Activated T-helper 2 cell treated with anti-CD3 and anti-CD28 coated beads, Interferon-gamma antibody, Interleukin-2, Interleukin-4, amounts not matched to agents 10 μg/mL and 5 μg/mL and 100 μg/mL, durations not matched to agents 14 hours and 24 hours and 36 hours (primary cell): ENCODE results near the gene ZNF827. TPM values are rescaled to one million over a fixed set of nuclear protein-coding genes. Genes with fewer than 3 reads are reported as not detected.

ENCODE experiments used
- DNase-seq: peaks from one replicate; pipeline ENCODE4 v3.0.0; 2021; ENCODE audit warnings: low spot score
- H3K27ac Mint-ChIP-seq: one replicate; pipeline ENCODE4 v1.8.0; 2021; ENCODE audit warnings: mixed read lengths
- H3K27me3 Mint-ChIP-seq: one replicate; pipeline ENCODE4 v1.8.0; 2021; ENCODE audit warnings: low read depth, mixed read lengths
- H3K36me3 Mint-ChIP-seq: one replicate; pipeline ENCODE4 v1.8.0; 2021; ENCODE audit warnings: low read depth, mixed read lengths
- H3K4me1 Mint-ChIP-seq: one replicate; pipeline ENCODE4 v1.8.0; 2021; ENCODE audit warnings: low read depth, mixed read lengths
- H3K4me3 Mint-ChIP-seq: one replicate; pipeline ENCODE4 v1.8.0; 2021; ENCODE audit warnings: low read depth, mild to moderate bottlenecking, moderate library complexity, mixed read lengths
- H3K9me3 Mint-ChIP-seq: one replicate; pipeline ENCODE4 v1.8.0; 2021; ENCODE audit warnings: mixed read lengths
- intact Hi-C: fragments of 100-400 bp; cut with micrococcal nuclease; formaldehyde crosslinking; loops from one replicate; pipeline ENCODE4 v1.15.1; 2023
- total RNA-seq: library from RNA; stranded (reverse); gene quantifications from 2 replicates; pipeline ENCODE4 v1.2.3, GENCODE V29; 2022

Gene ZNF827
- total RNA-seq, 1 donor from 2014 or later, result 41.3 TPM

- no peak overlapping the region for H3K4me3 Mint-ChIP-seq
- H3K27me3 Mint-ChIP-seq, result no peaks in the 10 kb centered on the region
- peaks cover 82% of the 10 kb centered on the region for H3K36me3 Mint-ChIP-seq
- no peak overlapping the region for H3K27ac Mint-ChIP-seq
- no peak for DNase-seq
- intact Hi-C loops, result no loop called here
- peaks cover 35% of the 10 kb centered on the region for H3K4me1 Mint-ChIP-seq
- no peaks in the 10 kb centered on the region for H3K9me3 Mint-ChIP-seq
These were observed 114.9 kb downstream of the ZNF827 start for GRCh38 chr4:145823743-145824142.

DNA sequence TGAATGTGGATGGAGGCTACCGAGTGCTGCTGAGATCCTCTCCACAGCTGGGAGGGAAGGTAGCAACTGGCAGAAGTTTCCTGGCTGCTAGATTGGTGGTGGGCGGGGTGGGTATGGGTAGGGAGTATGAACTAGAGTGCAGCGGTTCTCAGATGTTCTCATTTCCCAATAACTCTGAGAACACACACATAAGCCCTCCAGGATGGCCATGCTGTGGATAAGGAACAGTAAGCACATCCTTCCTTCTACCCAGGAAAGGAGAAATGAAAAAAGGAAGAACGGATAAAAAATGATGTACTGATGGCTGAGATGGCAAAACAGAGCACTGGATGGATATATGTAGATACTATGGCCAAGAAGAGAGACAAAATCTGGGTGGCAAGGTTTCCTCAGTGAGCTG is 116.0 kb downstream of the ZNF827 start:
- intact Hi-C loops, result no loop called here
- DNase-seq, result no peak
- Mint-ChIP-seq H3K27me3 (no peaks in the 10 kb centered on the region), H3K36me3 (peaks cover 86% of the 10 kb centered on the region), H3K4me3 (no peak overlapping the region), H3K4me1 (peaks cover 26% of the 10 kb centered on the region), H3K27ac (no peak overlapping the region), H3K9me3 (no peaks in the 10 kb centered on the region)

GRCh38 chr4:145822181-145822580 is 116.4 kb downstream of the ZNF827 start:
- intact Hi-C loops, result no loop called here
- Mint-ChIP-seq H3K4me1 (peaks cover 30% of the 10 kb centered on the region), H3K27me3 (no peaks in the 10 kb centered on the region), H3K27ac (no peak overlapping the region), H3K9me3 (peaks cover 3% of the 10 kb centered on the region), H3K36me3 (peaks cover 86% of the 10 kb centered on the region), H3K4me3 (no peak overlapping the region)
- no peak for DNase-seq

DNA sequence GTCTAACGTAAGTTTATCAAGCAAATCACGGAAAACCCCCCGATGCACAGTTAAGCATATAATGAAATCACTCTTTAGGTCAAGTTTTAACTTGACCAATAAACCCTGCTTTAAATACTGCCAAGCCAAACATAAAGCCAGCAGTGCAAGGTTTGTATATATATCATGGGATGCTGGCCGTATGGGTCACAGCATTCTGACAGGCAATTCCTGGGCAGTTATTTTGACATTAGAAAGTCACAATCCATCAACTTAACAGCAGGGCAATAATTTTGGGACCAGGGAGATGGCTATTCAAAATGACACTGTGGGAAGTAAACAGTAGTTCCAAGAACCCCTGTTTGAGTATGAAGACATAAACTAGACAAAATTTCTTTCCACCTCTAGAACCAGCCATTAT is 116.9 kb downstream of the ZNF827 start:
- peaks cover 4% of the 10 kb centered on the region for H3K9me3 Mint-ChIP-seq
- no peak overlapping the region for H3K27ac Mint-ChIP-seq
- H3K4me3 Mint-ChIP-seq, result no peak overlapping the region
- no peaks in the 10 kb centered on the region for H3K27me3 Mint-ChIP-seq
- peaks cover 86% of the 10 kb centered on the region for H3K36me3 Mint-ChIP-seq
- intact Hi-C loops, result no loop called here
- peaks cover 34% of the 10 kb centered on the region for H3K4me1 Mint-ChIP-seq
- no peak for DNase-seq

- no peak overlapping the region for H3K4me3 Mint-ChIP-seq
- intact Hi-C loops, result no loop called here
- peaks cover 4% of the 10 kb centered on the region for H3K9me3 Mint-ChIP-seq
- peaks cover 91% of the 10 kb centered on the region for H3K36me3 Mint-ChIP-seq
- H3K4me1 Mint-ChIP-seq, result peaks cover 47% of the 10 kb centered on the region
- DNase-seq, result no peak
- no peaks in the 10 kb centered on the region for H3K27me3 Mint-ChIP-seq
- no peak overlapping the region for H3K27ac Mint-ChIP-seq
These were observed 118.2 kb downstream of the ZNF827 start for GRCh38 chr4:145820407-145820806.

GRCh38 chr4:145819853-145820181 is 118.8 kb downstream of the ZNF827 start:
- H3K27ac Mint-ChIP-seq, result no peak overlapping the region
- peaks cover 53% of the 10 kb centered on the region for H3K4me1 Mint-ChIP-seq
- intact Hi-C loops, result loop anchor here (10.0 kb wide), 1 partner anchor 515 kb away; no protein-coding TSS in a partner anchor
- H3K4me3 Mint-ChIP-seq, result no peak overlapping the region
- DNase-seq, result no peak
- H3K36me3 Mint-ChIP-seq, result peaks cover 91% of the 10 kb centered on the region
- no peaks in the 10 kb centered on the region for H3K27me3 Mint-ChIP-seq
- H3K9me3 Mint-ChIP-seq, result peaks cover 4% of the 10 kb centered on the region

- peaks cover 52% of the 10 kb centered on the region for H3K4me1 Mint-ChIP-seq
- H3K27me3 Mint-ChIP-seq, result no peaks in the 10 kb centered on the region
- intact Hi-C loops, result loop anchor here (10.0 kb wide), 1 partner anchor 514 kb away; no protein-coding TSS in a partner anchor
- H3K27ac Mint-ChIP-seq, result no peak overlapping the region
- peaks cover 4% of the 10 kb centered on the region for H3K9me3 Mint-ChIP-seq
- peaks cover 90% of the 10 kb centered on the region for H3K36me3 Mint-ChIP-seq
- H3K4me3 Mint-ChIP-seq, result no peak overlapping the region
- DNase-seq, result no peak
These were observed 119.3 kb downstream of the ZNF827 start for GRCh38 chr4:145819101-145819852.

DNA sequence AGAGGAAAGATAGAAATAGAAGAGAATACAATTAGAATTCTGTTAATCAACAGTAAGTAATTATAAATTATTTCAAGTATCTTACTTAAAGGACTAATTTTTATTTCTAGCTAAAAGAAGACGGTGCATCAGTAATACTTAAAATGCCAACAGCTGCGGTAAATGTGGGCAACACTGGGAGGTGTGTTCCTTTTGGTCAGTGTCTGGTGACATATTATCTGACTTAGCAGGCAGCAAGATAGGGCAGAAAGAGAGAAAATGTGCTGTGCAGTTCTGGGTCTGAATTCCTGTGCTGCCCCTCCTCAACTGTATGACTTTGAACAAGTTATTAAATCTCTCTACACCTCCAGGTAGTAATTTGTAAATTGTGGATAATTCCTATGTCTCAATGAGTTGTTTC is 120.6 kb downstream of the ZNF827 start:
- Mint-ChIP-seq H3K36me3 (peaks cover 89% of the 10 kb centered on the region), H3K27me3 (no peaks in the 10 kb centered on the region), H3K4me1 (peaks cover 47% of the 10 kb centered on the region), H3K27ac (no peak overlapping the region), H3K4me3 (no peak overlapping the region), H3K9me3 (peaks cover 4% of the 10 kb centered on the region)
- no peak for DNase-seq
- intact Hi-C loops, result loop anchor here (10.0 kb wide), 1 partner anchor 513 kb away; no protein-coding TSS in a partner anchor

DNA sequence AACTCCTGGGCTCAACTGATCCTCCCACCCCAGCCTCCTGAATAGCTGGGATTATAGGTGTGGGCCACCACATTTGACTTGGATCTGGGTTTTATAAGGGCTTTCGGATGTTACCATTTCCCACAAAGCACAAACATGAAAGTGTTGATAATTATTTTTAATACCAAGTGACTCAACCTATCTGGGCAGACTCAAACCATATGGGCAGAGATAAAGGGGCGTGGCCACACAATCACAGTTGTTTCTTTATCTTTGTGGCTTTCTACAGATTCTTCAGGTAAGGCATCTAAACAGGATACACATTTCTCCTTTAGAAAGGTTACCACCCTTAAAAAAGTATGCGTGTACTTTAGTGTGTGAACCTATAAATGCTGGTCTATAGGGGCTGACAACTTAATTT is 122.5 kb downstream of the ZNF827 start:
- peaks cover 91% of the 10 kb centered on the region for H3K36me3 Mint-ChIP-seq
- DNase-seq, result no peak
- H3K27me3 Mint-ChIP-seq, result no peaks in the 10 kb centered on the region
- peaks cover 45% of the 10 kb centered on the region for H3K4me1 Mint-ChIP-seq
- H3K27ac Mint-ChIP-seq, result peak overlapping the region; percentile 92
- H3K9me3 Mint-ChIP-seq, result peaks cover 4% of the 10 kb centered on the region
- intact Hi-C loops, result loop anchor here (10.0 kb wide), 1 partner anchor 511 kb away; no protein-coding TSS in a partner anchor
- no peak overlapping the region for H3K4me3 Mint-ChIP-seq

- Mint-ChIP-seq H3K27me3 (no peaks in the 10 kb centered on the region), H3K27ac (peak overlapping the region; percentile 92), H3K9me3 (peaks cover 5% of the 10 kb centered on the region), H3K4me3 (peak overlapping the region; percentile 26), H3K4me1 (peaks cover 46% of the 10 kb centered on the region), H3K36me3 (peaks cover 92% of the 10 kb centered on the region)
- DNase-seq, result no peak
- intact Hi-C loops, result loop anchor here (1.0 to 10.0 kb wide), 2 partner anchors 14 to 511 kb away; no protein-coding TSS in a partner anchor
These were observed 123.0 kb downstream of the ZNF827 start for GRCh38 chr4:145815626-145816025.

DNA sequence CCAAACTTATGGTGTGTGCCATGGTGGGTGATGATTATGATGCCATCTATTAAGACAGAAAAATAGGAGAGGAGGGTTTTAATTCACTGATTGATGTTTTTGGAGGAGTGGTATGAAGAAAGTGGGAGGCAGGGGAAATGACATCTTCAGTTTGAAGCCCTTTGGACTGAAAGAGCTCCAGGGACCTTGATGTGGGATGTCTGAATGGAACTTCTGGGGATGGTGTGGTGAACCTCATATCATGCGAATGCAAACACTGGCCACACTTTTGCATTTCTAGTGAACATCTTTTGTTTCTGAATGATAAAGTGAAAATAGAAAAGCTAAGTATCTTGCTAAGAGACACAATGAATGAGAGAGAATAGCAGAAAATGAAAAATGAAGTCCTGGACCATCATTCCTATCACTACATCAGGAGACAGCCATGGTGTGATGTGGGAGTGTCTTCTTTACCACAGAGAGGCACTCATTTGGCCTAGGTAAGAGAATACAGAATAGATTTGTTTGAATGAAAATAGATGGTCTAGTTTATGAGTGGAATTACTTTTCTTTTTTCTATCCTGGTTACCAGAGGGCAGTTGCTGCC is 123.5 kb downstream of the ZNF827 start:
- Mint-ChIP-seq H3K9me3 (peaks cover 10% of the 10 kb centered on the region), H3K4me1 (peaks cover 50% of the 10 kb centered on the region), H3K27ac (peak overlapping the region; percentile 92), H3K27me3 (no peaks in the 10 kb centered on the region), H3K36me3 (peaks cover 92% of the 10 kb centered on the region), H3K4me3 (peak overlapping the region; percentile 26)
- DNase-seq, result no peak
- intact Hi-C loops, result loop anchor here (1.0 to 10.0 kb wide), 2 partner anchors 14 to 510 kb away; no protein-coding TSS in a partner anchor

- Mint-ChIP-seq H3K27ac (peak overlapping the region; percentile 92), H3K4me1 (peaks cover 56% of the 10 kb centered on the region), H3K27me3 (no peaks in the 10 kb centered on the region), H3K4me3 (no peak overlapping the region), H3K9me3 (peaks cover 16% of the 10 kb centered on the region), H3K36me3 (peaks cover 92% of the 10 kb centered on the region)
- no peak for DNase-seq
- intact Hi-C loops, result loop anchor here (10.0 kb wide), 1 partner anchor 509 kb away; no protein-coding TSS in a partner anchor
These were observed 124.4 kb downstream of the ZNF827 start for GRCh38 chr4:145814246-145814645.

DNA sequence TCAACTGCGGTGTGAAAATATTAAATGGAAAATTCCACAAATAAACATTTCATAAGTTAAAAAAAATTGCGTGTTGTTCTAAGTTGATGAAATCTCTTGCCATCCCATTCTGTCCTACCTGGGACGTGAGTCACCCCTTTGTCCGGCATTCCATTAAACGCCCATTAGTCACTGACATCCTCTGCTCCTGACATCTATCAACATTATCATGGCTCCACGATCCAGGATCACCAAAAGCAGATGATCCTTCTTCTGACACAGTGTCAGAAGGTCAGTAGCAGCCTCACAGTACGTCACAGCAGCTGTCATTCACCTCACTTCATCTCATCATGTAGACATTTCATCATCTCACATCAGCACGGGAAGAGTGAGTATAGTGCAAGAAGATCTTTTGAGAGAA is 125.7 kb downstream of the ZNF827 start:
- Mint-ChIP-seq H3K9me3 (peaks cover 16% of the 10 kb centered on the region), H3K36me3 (peaks cover 87% of the 10 kb centered on the region), H3K27me3 (no peaks in the 10 kb centered on the region), H3K4me1 (peaks cover 65% of the 10 kb centered on the region), H3K4me3 (no peak overlapping the region), H3K27ac (peak overlapping the region; percentile 64)
- no peak for DNase-seq
- intact Hi-C loops, result loop anchor here (10.0 kb wide), 1 partner anchor 508 kb away; no protein-coding TSS in a partner anchor
